Ishikawa (cell line): ENCODE measurements around the gene GNPTG.

Experiments used
- CEBPB ChIP-seq: IDR thresholded peaks from 2 replicates; pipeline ENCODE4 v1.6.1; 2012
- CREB1 ChIP-seq: IDR thresholded peaks from 2 replicates; pipeline ENCODE4 v1.6.1; 2012; ENCODE audit warnings: low read depth
- EP300 ChIP-seq: IDR thresholded peaks from 2 replicates; pipeline ENCODE4 v1.6.1; 2012; ENCODE audit warnings: borderline replicate concordance
- NFIC ChIP-seq: IDR thresholded peaks from 2 replicates; pipeline ENCODE4 v1.6.1; 2012
- TAF1 ChIP-seq: IDR thresholded peaks from 2 replicates; pipeline ENCODE4 v1.6.1; 2012; ENCODE audit warnings: low read depth, mild to moderate bottlenecking
- YY1 ChIP-seq: IDR thresholded peaks from 2 replicates; pipeline ENCODE4 v1.6.1; 2012; ENCODE audit warnings: low read depth
- ZBTB7A ChIP-seq: IDR thresholded peaks from 2 replicates; pipeline ENCODE4 v1.6.1; 2012; ENCODE audit warnings: low read depth
- TF ChIP-seq, protein P1 (sequence below): IDR thresholded peaks from 2 replicates; pipeline ENCODE4 v1.6.1; 2012; ENCODE audit warnings: low read depth, mild to moderate bottlenecking
- TF ChIP-seq, protein P2 (sequence below): IDR thresholded peaks from 2 replicates; pipeline ENCODE4 v1.6.1; 2012

DNA sequence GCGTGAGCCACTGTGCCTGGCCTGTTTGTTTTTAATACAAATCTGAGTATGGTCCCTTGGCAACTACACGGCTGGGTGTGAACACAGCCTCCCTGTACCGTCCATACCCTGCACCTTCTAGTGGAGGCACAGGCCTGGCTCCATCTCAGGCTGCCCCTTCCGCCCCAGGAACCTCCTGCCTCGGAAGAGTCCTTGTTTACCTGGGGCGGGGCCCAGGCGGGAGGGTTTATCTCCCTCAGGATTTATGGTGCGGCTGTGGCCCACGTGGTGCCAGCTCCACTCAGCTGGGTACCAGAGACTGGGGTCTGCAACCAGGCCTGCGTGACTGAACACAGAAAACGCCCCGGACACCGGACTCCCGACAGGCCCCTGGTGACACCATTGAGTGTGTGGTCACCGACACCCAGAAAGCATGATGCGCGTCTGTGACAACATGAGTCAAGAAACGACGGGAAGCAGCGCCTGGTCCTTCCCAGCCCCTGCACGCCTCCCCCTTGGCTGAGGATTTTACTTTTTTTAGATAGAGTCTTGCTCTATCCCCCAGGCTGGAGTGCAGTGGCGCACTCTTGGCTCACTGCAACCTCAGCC is 43.8 kb downstream of the GNPTG start:
- TF ChIP-seq, protein P1, sequence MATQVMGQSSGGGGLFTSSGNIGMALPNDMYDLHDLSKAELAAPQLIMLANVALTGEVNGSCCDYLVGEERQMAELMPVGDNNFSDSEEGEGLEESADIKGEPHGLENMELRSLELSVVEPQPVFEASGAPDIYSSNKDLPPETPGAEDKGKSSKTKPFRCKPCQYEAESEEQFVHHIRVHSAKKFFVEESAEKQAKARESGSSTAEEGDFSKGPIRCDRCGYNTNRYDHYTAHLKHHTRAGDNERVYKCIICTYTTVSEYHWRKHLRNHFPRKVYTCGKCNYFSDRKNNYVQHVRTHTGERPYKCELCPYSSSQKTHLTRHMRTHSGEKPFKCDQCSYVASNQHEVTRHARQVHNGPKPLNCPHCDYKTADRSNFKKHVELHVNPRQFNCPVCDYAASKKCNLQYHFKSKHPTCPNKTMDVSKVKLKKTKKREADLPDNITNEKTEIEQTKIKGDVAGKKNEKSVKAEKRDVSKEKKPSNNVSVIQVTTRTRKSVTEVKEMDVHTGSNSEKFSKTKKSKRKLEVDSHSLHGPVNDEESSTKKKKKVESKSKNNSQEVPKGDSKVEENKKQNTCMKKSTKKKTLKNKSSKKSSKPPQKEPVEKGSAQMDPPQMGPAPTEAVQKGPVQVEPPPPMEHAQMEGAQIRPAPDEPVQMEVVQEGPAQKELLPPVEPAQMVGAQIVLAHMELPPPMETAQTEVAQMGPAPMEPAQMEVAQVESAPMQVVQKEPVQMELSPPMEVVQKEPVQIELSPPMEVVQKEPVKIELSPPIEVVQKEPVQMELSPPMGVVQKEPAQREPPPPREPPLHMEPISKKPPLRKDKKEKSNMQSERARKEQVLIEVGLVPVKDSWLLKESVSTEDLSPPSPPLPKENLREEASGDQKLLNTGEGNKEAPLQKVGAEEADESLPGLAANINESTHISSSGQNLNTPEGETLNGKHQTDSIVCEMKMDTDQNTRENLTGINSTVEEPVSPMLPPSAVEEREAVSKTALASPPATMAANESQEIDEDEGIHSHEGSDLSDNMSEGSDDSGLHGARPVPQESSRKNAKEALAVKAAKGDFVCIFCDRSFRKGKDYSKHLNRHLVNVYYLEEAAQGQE: no peak
- TF ChIP-seq EP300 (no peak), CEBPB (no peak), NFIC (no peak), TAF1 (no peak), YY1 (no peak), ZBTB7A (no peak), CREB1 (no peak)
- TF ChIP-seq, protein P2, sequence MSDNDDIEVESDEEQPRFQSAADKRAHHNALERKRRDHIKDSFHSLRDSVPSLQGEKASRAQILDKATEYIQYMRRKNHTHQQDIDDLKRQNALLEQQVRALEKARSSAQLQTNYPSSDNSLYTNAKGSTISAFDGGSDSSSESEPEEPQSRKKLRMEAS: no peak
